ENCODE data around the gene AS3MT. TPM values are rescaled to one million over a fixed set of nuclear protein-coding genes. Genes with fewer than 3 reads are reported as not detected.

The AS3MT gene
- total RNA-seq, 4 donors from 2014 or later: 0.91 to 5.6 (median 4.8) TPM

GRCh38 chr10:102918817-102919245 is 49.6 kb downstream of the AS3MT start:
- no peaks in the 10 kb centered on the region for H3K36me3 ChIP-seq
- peak overlapping the region; percentile 96 to 98 (median 96) for H3K27ac ChIP-seq
- TF ChIP-seq POLR2A (IDR thresholded peaks at IDR 0.05): no peak
- TF ChIP-seq CTCF (IDR thresholded peaks at IDR 0.05 in 4 of 5, conservative IDR thresholded peaks at IDR 0.05 in 1 of 5): peak in 1 of 5 experiments; percentile 3
- in situ Hi-C loops (cut with MboI; ENCODE audit: low sequenced_read_pairs in 4 of 4) (loop anchor here (5.0 kb wide), 1 partner anchor 323 kb away; no protein-coding TSS in a partner anchor), intact Hi-C loops (cut with DNase I; ENCODE audit: low total_unique reads) (loop anchor here (1.0 to 5.0 kb wide), 3 partner anchors 274 to 478 kb away; partner anchors contain the start of genes ACTR1A, ATP5MK, NT5C2 and PDCD11)
- no peaks in the 10 kb centered on the region for H3K9me3 ChIP-seq
- peaks cover 30 to 32% of the 10 kb centered on the region in 2 donors for H3K4me1 ChIP-seq
- peak overlapping the region; percentile 80 to 95 (median 92) for H3K4me3 ChIP-seq
- H3K27me3 ChIP-seq: no peaks in the 10 kb centered on the region
- ATAC-seq (no peak), DNase-seq (no peak)

GRCh38 chr10:102919246-102919959 is 50.1 kb downstream of the AS3MT start:
- ATAC-seq (no peak), DNase-seq (peak in 1 of 2 donors; percentile 4)
- peak overlapping the region in 1 of 4 donors; percentile 98 for H3K27ac ChIP-seq
- in situ Hi-C loops (cut with MboI; ENCODE audit: low sequenced_read_pairs in 4 of 4): loop anchor here (5.0 kb wide), 1 partner anchor 323 kb away; no protein-coding TSS in a partner anchor
- H3K36me3 ChIP-seq: no peaks in the 10 kb centered on the region
- TF ChIP-seq CTCF (IDR thresholded peaks at IDR 0.05 in 4 of 5, conservative IDR thresholded peaks at IDR 0.05 in 1 of 5) (no peak), POLR2A (IDR thresholded peaks at IDR 0.05) (no peak)
- intact Hi-C loops (cut with DNase I; ENCODE audit: low total_unique reads): loop anchor here (2.0 to 5.0 kb wide), 2 partner anchors 273 to 478 kb away; partner anchors contain the start of genes ATP5MK, NT5C2 and PDCD11
- no peaks in the 10 kb centered on the region for H3K9me3 ChIP-seq
- H3K4me3 ChIP-seq: peak overlapping the region; percentile 80 to 95 (median 92)
- no peaks in the 10 kb centered on the region for H3K27me3 ChIP-seq
- peaks cover 30 to 32% of the 10 kb centered on the region in 2 donors for H3K4me1 ChIP-seq

GRCh38 chr10:102919992-102920739 is 50.9 kb downstream of the AS3MT start:
- no peaks in the 10 kb centered on the region for H3K27me3 ChIP-seq
- peaks cover 30 to 32% of the 10 kb centered on the region in 2 donors for H3K4me1 ChIP-seq
- ATAC-seq (no peak), DNase-seq (no peak)
- H3K4me3 ChIP-seq: peak overlapping the region; percentile 80 to 95 (median 92)
- intact Hi-C loops (cut with DNase I; ENCODE audit: low total_unique reads): loop anchor here (2.0 to 5.0 kb wide), 2 partner anchors 273 to 477 kb away; partner anchors contain the start of genes ATP5MK, NT5C2 and PDCD11
- in situ Hi-C loops (cut with MboI; ENCODE audit: low sequenced_read_pairs in 4 of 4): loop anchor here (5.0 to 10.0 kb wide), 3 partner anchors 142 to 322 kb away; no protein-coding TSS in a partner anchor
- H3K9me3 ChIP-seq: no peaks in the 10 kb centered on the region
- TF ChIP-seq CTCF (IDR thresholded peaks at IDR 0.05 in 4 of 5, conservative IDR thresholded peaks at IDR 0.05 in 1 of 5): no peak
- no peak for TF ChIP-seq POLR2A (IDR thresholded peaks at IDR 0.05)
- H3K27ac ChIP-seq: no peak overlapping the region
- H3K36me3 ChIP-seq: no peaks in the 10 kb centered on the region

GRCh38 chr10:102923601-102924000 is 54.3 kb downstream of the AS3MT start:
- no peaks in the 10 kb centered on the region for H3K9me3 ChIP-seq
- H3K4me1 ChIP-seq: peaks cover 24 to 27% of the 10 kb centered on the region in 2 donors
- H3K36me3 ChIP-seq: no peaks in the 10 kb centered on the region
- intact Hi-C loops (cut with DNase I; ENCODE audit: low total_unique reads) (no loop called here), in situ Hi-C loops (cut with MboI; ENCODE audit: low sequenced_read_pairs in 4 of 4) (loop anchor here in 2 of 4 donors (5.0 to 10.0 kb wide), 2 partner anchors 139 to 141 kb away; no protein-coding TSS in a partner anchor)
- ATAC-seq (no peak), DNase-seq (no peak)
- no peak overlapping the region for H3K4me3 ChIP-seq
- H3K27ac ChIP-seq: no peak overlapping the region
- H3K27me3 ChIP-seq: no peaks in the 10 kb centered on the region
- TF ChIP-seq POLR2A (IDR thresholded peaks at IDR 0.05) (no peak), CTCF (IDR thresholded peaks at IDR 0.05 in 4 of 5, conservative IDR thresholded peaks at IDR 0.05 in 1 of 5) (no peak)

Measured in gastrocnemius medialis (tissue), 4 donors.